NCI-H128 (cell line): ENCODE data around the gene ZFAND3.
"Not testable (repeated sequence)": the region's sequence is repeated elsewhere in the genome, so short reads cannot be mapped to it uniquely, and the experiment has no call there.

ENCODE experiments used
- DNase-seq: peaks from one replicate; lab custom pipeline; 2025; ENCODE audit not compliant: unreplicated experiment; lab: John Stamatoyannopoulos, UW

The ZFAND3 gene

DNA sequence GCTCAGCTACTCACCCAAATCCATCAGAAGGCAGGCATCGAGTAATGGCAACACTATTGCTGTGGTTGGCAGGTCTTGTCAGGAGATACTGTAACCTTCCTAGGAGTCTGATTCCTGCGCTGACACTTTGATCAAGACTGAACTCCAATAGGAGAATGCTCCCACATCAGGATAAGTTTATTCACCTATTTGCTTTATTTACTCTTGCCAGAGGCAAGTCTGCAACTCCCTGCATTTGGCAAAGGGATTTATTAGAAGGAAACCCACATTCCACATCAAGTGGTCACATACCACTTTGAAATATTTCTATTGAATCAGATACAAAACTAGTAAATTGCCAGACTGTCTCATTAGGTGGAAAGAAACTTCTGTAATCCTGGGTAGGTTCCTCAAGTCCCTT is 43.5 kb downstream of the ZFAND3 start:
- DNase-seq: no peak

DNA sequence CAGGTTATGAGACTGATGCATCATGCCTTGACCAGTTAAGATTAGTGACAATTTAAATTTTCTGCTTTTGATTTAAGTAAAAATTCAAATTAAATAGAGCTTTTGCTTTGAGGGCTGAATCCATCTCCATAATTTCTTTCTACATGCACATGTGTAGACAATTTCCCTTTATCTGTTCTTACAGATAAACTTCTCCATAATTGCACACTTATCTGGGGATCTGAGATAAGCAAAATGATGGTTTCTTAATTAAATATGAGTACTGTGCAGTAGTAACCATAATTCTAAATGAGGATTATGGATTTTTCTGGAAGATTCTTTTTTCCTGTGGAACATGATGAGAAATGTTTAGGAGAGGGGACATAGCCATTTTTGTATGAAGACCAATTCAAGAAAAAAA is 44.7 kb downstream of the ZFAND3 start:
- no peak for DNase-seq

DNA sequence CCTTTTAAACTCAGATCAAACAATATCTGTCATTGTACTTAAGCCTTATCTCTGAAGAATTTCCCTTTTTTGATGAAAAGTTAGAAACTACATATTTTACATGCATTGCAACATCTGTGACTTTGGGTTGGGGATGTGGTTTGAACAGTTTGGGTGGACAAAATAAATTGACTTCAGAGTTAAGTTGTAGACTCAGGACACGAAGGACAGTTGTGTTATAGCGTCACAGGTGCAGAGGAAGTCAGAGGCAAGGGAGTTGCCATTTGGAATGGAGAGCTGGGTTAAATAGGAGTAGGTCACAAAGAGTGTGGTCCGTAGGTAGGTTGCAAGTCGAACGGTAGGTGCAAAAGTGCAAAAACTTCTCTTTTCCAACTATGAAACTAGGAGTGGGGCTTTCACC is 46.0 kb downstream of the ZFAND3 start:
- DNase-seq: no peak

DNA sequence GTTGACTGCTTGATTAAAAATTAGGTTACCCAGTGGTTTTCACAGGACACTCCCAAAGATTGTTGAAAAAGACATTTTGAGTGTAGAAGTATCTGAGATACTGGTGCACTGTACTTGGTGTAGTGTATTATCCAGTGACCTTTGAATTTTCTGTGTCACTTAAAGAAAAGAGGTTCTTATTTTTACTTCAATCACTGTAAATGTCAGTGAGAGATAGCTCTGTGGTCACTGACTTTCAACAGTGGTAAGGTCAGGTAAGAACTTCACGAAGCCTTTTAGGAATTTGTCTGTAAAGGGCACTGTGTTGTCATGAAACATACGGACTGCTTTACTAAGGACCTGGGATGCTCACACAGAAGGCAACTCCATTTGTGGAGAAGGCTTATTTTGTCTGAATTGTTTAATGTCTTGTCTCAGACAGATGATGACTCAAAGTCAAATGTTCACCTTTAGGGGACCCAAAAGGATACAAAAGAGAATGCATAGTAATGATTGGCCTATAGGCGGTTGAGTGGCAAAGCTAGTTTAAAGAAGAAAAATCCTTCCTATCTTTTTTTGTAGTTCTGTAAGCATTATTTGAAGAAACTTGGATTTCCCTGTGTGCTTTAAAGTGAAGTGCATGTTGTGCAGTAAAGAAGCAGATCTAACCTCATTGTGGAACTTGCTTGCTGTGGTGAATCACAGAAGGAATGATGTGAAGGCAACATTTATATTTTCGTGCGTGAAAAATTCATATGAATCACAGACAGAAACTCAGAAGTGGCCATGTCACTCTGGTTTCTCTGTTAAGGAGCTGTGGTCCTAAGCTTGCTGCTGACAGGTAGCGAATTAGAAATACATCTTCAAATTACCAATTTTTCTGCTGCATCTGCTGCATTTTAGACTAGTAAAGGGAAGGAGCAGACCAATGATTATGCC is 47.3 kb downstream of the ZFAND3 start:
- no peak for DNase-seq

DNA sequence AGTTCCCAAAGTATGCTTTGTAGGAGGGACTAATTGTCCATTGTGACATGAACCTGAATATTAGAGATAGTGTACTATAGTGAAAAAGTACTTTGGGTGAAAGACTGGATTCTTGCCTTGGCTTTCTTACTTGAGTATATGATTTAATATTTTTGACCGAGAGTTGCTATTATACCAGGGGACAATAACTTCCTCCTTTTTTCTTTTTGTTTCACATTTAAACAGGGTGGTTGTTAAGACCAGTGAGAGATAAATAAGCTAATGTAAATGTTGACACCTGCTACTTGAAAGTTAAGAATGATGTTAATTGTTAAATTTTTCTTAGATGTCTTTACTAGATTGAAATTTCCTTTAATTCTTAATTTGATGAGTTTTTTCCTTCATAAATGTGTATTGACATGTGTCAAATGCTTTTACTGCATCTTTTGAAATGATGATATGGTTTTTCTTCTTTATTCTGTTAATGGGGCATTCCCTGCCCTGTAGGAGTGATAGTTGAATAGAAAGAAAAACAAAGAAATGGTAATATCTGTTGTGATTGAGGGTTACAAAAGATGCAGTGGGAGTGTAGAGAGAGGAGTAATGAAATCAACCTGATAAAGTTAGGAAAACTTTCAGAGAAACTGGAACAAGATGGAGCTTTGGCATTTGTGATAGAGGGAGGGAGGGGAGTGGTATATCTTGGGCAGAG is 48.4 kb downstream of the ZFAND3 start:
- DNase-seq: no peak

DNA sequence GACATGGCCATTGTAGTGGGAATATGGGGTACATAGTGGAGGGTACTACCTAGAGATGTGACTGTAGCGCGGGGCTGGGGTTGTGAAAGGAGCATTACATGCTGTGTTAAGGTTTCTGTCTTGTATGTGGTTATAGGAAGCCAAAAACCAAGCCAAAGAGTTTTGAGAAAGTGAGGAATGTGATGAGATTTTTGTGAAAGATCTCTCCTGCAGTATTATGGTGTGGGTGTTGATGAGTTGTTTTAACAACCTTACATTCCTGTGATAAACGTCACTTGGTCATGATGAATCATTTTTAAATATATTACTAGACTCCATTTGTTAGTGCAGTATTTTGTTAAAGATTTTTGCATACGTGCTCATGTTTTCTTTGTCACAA is 48.9 kb downstream of the ZFAND3 start:
- no peak for DNase-seq

DNA sequence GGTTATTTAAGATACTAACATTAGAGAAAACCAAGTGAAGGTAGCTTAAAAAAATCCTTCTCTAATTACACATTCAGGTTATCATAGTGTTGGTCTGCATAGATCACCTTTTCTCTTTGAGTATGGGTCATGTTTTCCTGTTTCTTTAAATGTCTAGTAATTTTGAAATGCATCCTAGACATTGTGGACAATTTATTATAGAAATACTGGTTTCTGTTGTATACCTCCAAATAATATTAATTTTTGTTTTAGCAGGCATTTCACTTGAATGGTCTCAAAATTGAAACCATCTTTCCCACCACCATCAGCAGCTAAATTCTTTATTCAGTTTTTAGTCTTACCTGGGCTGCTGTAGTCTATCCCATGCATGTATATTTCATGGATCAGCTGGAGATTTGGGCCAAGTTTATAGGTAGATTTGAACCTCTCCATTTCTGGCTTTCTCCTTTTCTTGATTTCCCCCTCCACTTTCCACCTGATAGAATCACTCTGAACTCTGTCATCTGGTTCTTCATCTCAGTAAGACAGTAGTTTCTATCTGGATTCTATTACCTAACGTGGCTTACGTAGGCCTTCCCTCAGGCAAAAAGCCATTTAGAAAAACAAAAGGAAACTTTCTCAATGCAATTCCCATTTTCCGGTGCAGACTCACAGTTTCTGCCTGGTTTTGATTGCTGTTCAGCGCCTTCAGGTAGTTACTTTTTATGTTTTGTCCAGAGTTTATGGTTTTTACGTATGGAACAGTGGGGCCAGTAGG is 52.3 kb downstream of the ZFAND3 start:
- no peak for DNase-seq

DNA sequence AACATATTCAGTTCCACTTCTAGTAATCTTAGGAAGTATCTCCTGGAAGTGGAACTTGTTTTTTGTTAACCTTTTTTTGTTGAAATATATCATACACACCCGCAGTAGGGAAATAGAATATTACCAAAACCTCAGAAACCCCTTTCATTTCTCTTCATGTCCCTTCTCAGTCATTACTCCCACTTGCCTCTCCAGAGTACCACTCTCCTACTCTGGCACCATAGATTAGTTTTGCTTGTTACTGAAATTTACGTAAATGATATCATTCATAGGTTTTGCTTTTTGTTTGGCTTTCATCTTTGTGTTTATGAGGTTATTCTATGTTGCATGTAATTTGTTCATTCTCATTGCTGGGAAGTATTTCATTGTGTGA is 52.8 kb downstream of the ZFAND3 start:
- no peak for DNase-seq

DNA sequence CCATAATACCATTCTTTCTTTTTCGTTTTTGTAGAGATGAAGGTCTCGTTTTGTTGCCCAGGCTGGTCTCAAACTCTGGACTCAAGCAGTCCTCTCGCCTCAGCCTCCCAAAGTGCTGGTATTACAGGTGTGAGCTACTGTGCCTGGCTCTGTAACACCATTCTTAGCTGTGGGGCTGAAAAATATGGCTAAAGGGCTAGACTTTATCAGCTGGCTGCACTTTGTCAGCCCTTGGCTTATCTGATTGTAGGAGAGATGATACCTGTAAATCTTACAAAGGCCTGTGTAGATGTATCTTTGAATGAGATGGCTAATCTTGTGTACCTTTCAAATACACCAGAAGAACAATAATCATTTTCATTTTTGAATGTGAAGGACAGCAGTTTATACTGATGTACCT is 55.2 kb downstream of the ZFAND3 start:
- no peak for DNase-seq

DNA sequence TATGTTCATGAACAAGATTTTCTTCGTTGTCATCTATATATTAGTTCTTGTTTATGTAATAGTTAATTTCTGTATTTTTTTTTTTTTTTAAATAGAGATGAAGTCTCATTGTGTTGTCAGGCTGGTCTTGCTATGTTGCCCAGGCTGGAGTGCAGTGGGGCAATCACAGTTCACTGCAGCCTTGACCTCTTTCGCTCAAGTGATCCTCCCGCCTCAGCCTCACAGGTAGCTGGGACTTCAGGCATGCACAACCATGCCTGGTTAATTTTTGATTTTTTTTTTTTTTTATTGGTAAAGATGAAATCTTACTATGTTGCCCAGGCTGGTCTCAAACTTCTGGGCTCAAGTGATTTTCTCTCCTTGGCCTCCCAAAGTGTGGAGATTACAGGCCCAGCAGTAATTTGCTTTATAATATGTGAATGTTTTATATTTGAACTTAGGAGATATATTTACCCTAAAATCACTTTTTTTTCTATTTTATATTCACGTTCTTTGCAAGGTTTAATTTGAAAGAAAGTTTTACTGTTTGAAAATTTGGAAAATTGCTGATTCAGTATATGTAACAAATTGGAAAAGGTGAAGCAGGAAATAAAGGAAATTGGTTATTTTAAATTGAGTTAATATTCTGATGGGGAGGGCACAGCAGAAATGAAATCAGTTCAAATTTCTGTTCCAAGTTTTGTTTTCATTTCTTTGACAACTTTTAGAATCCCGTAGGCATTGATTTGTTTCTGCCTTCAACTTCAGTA is 56.2 kb downstream of the ZFAND3 start:
- DNase-seq: no peak

DNA sequence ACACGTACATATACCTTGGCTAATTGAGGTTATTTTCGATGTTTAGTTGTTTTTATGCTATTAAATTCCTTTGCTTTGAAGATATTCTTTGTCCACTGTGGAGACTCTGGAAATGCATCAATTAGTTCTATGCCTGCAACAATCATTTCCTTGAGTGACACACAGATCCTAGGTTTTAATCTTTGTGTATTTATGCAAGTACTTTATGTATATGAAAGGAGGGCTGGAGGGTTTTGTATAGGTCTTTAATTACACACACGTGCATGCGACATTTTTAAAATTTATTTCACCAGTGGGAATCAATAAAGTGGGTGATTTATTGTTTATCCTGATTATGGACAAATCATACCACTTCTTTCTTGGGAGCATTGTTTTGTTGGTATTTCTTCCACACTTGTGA is 57.3 kb downstream of the ZFAND3 start:
- no peak for DNase-seq

DNA sequence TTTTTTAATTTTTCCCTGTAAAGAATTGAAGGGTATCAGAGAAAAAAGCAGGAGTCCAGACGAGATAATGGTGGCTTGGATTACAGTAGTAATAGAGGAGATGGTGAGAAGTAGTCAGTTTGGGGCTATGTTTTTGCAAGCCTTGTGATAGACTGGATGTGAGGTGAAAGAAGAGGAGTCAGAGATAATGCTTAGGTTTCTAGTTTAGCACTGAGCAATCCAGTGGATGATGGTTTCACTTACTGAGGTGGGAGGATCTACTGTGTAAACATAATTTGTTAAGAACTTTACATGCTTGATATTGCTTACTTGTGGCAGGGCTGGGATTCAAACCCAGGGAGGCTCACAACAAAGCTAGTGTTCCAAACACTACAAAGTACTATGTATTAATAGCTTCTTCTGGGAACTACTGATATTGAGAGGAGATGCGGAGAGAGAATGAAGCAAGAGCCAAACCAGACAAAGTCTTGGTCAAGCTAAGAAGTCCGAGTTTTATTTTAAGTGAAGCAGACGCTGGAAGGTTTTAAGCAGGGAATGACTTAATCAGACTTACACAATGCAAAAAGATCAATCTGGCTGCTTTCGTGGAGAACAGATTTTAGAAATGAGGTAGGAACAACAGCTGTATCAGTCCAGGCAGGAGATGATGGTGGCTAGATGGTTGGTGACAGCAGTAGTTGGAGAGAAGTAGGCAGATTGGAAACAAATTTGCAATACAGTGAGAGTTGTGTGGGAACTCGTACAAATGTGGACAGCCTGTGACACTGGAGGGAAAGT is 58.0 kb downstream of the ZFAND3 start:
- DNase-seq: no peak

DNA sequence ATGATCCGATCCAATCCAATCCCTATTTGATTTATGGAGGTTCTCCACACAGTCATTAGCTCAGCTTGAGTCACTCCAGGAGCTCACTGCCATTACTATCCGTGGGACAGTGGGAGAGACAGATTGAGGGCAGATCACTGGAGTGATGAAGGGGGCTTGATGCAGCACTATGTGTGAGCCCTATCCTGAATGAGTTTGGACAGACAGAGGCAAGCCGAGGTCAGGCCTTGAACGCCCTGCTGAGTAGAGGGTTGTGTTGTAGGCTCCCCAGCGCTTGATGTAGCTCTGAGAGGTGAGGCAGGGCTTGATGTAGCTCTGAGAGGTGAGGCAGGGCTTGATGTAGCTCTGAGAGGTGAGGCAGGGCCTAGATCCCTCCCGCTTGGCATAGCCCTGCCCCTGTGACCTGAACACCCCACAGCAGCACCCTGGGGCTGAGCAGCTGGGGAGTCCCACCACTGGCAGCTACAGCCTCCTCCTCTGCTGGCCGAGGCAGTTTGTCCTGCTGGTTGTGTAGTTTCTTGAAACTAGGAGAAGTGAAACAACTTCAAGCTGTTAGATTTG is 58.7 kb downstream of the ZFAND3 start:
- no peak for DNase-seq

DNA sequence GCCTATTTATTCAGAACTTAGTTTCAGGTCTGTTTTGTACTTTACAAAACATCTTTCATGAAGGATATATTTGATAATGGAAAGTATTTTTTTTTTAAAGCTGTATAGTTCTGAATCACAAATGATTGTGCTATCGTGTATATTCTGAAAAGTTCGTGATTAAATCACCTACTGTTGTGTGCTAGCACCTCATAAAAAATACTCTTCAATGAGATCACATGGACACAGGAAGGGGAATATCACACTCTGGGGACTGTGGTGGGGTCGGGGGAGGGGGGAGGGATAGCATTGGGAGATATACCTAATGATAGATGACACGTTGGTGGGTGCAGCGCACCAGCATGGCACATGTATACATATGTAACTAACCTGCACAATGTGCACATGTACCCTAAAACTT is 61.1 kb downstream of the ZFAND3 start:
- not testable (repeated sequence) for DNase-seq

DNA sequence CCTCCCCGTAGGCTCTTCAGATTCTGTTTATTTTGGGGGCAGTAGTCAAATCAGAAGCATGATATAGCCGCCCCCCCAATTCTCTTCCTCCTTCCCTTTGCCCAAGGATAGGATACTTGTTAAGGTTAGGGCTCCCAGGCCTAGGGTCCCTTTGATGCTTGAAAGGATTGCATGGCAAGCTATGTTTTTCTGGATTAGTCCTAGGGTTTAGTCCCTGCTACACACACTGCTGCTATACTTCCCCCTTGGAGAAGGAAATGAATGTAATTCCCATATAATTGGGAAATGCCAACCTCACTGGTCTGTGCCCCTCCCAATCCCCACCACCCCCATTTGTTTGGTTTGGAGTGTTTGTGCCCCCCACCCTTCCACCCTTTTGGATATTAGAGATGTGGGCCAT is 62.8 kb downstream of the ZFAND3 start:
- DNase-seq: no peak

DNA sequence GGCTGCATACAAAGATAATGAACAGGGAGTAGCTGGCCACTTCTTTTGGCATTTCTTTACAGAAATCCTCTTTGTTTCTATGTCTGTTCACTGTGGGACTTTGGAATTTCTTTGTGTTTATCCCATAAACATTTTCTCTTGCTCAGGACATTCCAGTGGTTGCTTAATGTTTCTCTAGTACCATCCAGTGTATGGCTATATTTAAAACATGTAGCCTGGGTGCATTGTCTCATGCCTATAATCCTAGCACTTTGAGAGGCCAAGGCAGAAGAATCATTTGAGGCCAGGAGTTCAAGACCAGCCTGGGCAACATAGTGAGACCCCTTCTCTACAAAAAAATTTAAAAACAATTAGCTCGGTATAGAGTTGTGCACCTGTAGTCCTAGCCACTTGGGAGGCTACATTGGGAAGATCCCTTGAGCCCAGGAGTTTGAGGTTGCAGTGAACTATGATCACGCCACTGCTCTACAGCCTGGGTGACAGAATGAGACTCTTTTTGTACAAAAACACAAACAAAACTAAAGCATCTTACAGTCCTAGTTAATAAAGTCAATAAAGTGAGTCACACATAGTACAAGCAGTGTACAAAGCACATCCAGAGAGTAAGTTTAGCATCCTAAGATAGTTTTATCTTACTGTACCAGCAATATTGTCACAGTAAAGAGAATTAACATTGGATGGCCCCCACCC is 63.3 kb downstream of the ZFAND3 start:
- DNase-seq: no peak

DNA sequence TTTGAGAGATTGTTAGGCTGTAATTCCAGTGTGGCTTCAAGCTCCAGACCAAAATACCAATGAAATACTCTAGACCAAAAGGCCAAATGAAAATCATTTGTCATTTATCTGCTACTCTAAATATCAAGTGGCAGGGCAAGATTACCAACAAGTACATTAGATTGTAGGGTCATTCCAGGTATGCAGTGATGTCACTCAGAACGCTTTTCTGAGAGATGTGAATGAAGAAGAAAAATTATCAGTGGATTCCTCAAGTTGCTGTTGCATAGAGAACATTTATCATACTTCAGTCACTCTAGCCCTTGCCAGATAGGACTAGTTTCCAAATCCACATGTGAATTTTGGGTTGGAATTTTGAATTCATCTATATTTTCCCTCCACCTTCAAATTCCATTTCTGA is 65.0 kb downstream of the ZFAND3 start:
- no peak for DNase-seq

DNA sequence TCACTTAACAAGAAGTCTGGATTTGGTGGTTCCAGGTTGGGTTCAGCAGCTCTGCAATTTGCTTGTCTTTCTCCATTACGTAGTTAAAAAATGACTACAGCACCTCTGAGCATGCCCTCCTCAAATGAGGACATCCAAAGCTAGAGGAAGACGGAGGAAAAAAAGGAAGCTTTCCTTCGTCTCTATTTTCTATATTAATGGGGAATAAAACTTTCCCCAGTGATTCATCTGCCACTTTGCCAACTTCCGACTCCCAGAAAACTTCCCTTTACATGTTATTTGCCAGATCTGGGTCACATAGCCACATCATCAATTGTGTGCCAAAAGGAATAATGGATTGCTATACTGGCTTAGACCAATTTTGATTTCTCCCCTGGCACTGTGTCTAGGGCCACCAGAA is 69.5 kb downstream of the ZFAND3 start:
- no peak for DNase-seq

DNA sequence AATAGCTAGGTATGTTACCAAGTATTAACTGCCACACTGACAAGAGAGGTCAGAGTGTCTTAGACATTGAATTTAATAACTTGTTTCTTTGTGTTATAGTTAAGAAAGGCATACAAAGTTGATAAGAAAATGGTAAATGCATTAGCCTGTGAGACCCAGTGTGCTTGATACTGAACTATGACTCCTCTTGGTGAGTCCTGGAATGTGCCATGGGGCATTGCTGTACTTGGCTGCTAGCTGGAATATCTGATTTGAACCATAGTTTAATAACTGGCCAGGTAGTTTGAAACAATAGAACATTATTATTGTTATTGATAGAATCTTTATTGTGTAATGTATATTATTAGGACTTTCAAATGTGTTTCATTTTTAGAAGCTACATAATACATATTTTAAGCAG is 70.0 kb downstream of the ZFAND3 start:
- DNase-seq: no peak

DNA sequence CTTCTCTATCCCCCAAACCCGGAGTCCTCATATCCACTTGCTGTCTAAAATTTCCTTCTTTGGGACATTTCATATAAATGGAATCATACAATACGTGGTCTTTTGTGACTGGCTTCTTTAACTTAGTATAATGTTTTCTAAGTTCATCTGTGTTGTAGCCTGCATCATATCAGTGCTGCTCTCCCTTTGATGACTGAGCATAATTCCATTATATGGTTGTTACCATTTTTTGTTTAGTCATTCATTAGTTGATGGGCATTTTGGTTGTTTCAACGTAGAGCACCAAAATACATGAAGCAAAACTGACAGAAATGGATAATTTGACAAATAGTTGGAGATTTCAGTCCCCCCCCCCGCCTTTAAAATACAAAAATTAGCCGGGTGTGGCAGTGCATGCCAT is 71.5 kb downstream of the ZFAND3 start:
- no peak for DNase-seq
